ENCODE measurements around the gene GARNL3.

- TF ChIP-seq POLR2A (IDR thresholded peaks at IDR 0.05; ENCODE audit: low read depth, low read length) (no peak), POLR2AphosphoS5 (IDR thresholded peaks at IDR 0.05; ENCODE audit: low read depth, low read length) (no peak), SPI1 (IDR thresholded peaks at IDR 0.05; ENCODE audit: low read depth, low read length) (no peak)
These were observed 23.2 kb upstream of the GARNL3 start for GRCh38 chr9:127241354-127241753.

Measured in GM12891 (cell line).